ENCODE measurements around the gene C22orf42.
"Not testable (repeated sequence)": the region's sequence is repeated elsewhere in the genome, so short reads cannot be mapped to it uniquely, and the experiment has no call there.

Gene C22orf42

GRCh38 chr22:32135958-32136357 lies 23.1 kb downstream of the C22orf42 start:
- not testable (repeated sequence) for DNase-seq (ENCODE audit: low read depth in 2 of 2, low spot score in 1 of 2)

- not testable (repeated sequence) for DNase-seq (ENCODE audit: low read depth in 2 of 2, low spot score in 1 of 2)
Observed at GRCh38 chr22:32134796-32135195, 24.3 kb downstream of the C22orf42 start.

- DNase-seq (ENCODE audit: low read depth in 2 of 2, low spot score in 1 of 2): no peak
Observed at GRCh38 chr22:32132783-32133182, 26.3 kb downstream of the C22orf42 start.

GRCh38 chr22:32132126-32132525 lies 27.0 kb downstream of the C22orf42 start:
- DNase-seq (ENCODE audit: low read depth in 2 of 2, low spot score in 1 of 2): no peak

- no peak for DNase-seq (ENCODE audit: low read depth in 2 of 2, low spot score in 1 of 2)
Observed at GRCh38 chr22:32130464-32130863, 28.6 kb downstream of the C22orf42 start.

- DNase-seq (ENCODE audit: low read depth in 2 of 2, low spot score in 1 of 2): no peak
Observed at GRCh38 chr22:32127904-32128303, 31.2 kb downstream of the C22orf42 start.

- no peak for DNase-seq (ENCODE audit: low read depth in 2 of 2, low spot score in 1 of 2)
Observed at GRCh38 chr22:32123657-32124056, 35.4 kb downstream of the C22orf42 start.

- no peak for DNase-seq (ENCODE audit: low read depth in 2 of 2, low spot score in 1 of 2)
Observed at GRCh38 chr22:32122899-32123298, 36.2 kb downstream of the C22orf42 start.

- no peak for DNase-seq (ENCODE audit: low read depth in 2 of 2, low spot score in 1 of 2)
Observed at GRCh38 chr22:32120603-32121002, 38.5 kb downstream of the C22orf42 start.

- DNase-seq (ENCODE audit: low read depth in 2 of 2, low spot score in 1 of 2): no peak
Observed at GRCh38 chr22:32119568-32120235, 39.4 kb downstream of the C22orf42 start.

GRCh38 chr22:32112380-32112779 lies 46.7 kb downstream of the C22orf42 start:
- no peak for DNase-seq (ENCODE audit: low read depth in 2 of 2, low spot score in 1 of 2)

- DNase-seq (ENCODE audit: low read depth in 2 of 2, low spot score in 1 of 2): no peak
Observed at GRCh38 chr22:32106930-32107329, 52.2 kb downstream of the C22orf42 start.

GRCh38 chr22:32103658-32104315 lies 55.3 kb downstream of the C22orf42 start:
- no peak for DNase-seq (ENCODE audit: low read depth in 2 of 2, low spot score in 1 of 2)

GRCh38 chr22:32100711-32101110 lies 58.4 kb downstream of the C22orf42 start:
- DNase-seq (ENCODE audit: low read depth in 2 of 2, low spot score in 1 of 2): no peak
